ENCODE measurements around the gene DDX6. TPM values are rescaled to one million over a fixed set of nuclear protein-coding genes. Genes with fewer than 3 reads are reported as not detected.

DDX6 gene
- total and polyA plus RNA-seq, 2 experiments from 2014 or later = 68.3 to 205 TPM

- TF ChIP-seq, protein P1, sequence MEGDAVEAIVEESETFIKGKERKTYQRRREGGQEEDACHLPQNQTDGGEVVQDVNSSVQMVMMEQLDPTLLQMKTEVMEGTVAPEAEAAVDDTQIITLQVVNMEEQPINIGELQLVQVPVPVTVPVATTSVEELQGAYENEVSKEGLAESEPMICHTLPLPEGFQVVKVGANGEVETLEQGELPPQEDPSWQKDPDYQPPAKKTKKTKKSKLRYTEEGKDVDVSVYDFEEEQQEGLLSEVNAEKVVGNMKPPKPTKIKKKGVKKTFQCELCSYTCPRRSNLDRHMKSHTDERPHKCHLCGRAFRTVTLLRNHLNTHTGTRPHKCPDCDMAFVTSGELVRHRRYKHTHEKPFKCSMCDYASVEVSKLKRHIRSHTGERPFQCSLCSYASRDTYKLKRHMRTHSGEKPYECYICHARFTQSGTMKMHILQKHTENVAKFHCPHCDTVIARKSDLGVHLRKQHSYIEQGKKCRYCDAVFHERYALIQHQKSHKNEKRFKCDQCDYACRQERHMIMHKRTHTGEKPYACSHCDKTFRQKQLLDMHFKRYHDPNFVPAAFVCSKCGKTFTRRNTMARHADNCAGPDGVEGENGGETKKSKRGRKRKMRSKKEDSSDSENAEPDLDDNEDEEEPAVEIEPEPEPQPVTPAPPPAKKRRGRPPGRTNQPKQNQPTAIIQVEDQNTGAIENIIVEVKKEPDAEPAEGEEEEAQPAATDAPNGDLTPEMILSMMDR (conservative IDR thresholded peaks at IDR 0.05; ENCODE audit: low read depth in 2 of 2) = no peak
- TF ChIP-seq ZNF114 (CRISPR knock-in tag; IDR thresholded peaks at IDR 0.05) = no peak
- TF ChIP-seq REST (IDR thresholded peaks at IDR 0.05; ENCODE audit: unreplicated experiment) = no peak
- no peak for TF ChIP-seq NANOG (IDR thresholded peaks at IDR 0.05; ENCODE audit: borderline replicate concordance)
These were observed 1.1 kb upstream of the DDX6 start (continued) for GRCh38 chr11:118791961-118792569.

DNA sequence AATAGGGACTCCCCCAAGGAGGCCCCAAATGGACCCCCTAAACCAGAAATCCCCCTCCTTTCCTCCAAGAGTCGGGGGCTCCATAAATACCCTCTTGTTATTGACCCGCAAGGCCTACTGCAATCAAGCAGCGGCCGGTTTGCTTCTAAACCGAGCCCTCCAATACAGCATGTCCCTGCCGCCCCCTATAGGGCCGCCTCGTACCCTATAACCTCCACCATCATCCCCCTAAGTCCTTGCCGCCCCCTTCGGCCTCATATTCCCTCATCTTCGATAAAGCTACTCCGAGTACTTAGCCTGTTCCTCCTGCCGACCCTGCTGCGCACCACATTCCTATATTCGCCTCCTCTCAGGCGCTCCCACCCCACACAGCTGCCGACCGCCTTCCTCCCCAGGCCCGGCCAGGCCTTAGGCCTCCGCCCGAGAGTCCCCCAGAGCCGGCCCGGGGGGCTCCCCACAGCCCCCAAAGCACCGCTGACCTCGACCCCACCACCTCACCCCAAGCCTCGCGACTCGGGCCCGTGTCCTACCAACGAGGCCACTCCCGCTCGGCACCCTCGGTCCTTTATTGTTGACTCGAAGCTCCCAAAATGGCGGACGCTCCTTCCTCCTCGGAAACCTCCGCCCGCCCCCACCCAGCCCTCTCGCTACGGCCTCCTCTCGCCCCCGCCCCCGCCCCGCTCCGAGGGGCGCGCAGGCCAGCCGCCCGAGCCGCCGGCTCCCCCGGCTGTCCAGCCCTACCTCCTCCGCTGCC lies 430 bp downstream of the DDX6 start:
- DNase-seq (ENCODE audit: low spot score) (peak; percentile 74), ATAC-seq (peak; percentile 29)
- Histone ChIP-seq H3K9me2 (ENCODE audit: insufficient read depth) (no peaks in the 10 kb centered on the region), H3K27ac (ENCODE audit: low read depth) (peak overlapping the region; percentile 99), H4K20me1 (replicated peaks; ENCODE audit: insufficient read depth) (peaks cover 39% of the 10 kb centered on the region), H2AFZ (no peak overlapping the region), H3K79me2 (replicated peaks; ENCODE audit: insufficient read depth) (peaks cover 57% of the 10 kb centered on the region), H3K27me3 (ENCODE audit: insufficient read depth) (no peaks in the 10 kb centered on the region), H3K4me2 (peak overlapping the region; percentile 78), H3K36me3 (ENCODE audit: insufficient read depth) (peaks cover 6% of the 10 kb centered on the region; the same call in 1 of the 2 replicates), H3K4me1 (ENCODE audit: insufficient read depth) (peaks cover 26% of the 10 kb centered on the region), H3K4me3 (peak overlapping the region; percentile 97), H3F3A (replicated peaks; ENCODE audit: low read depth) (no peaks in the 10 kb centered on the region)
- peaks cover 24% of the 10 kb centered on the region for H3K4me1 Mint-ChIP-seq
- TF ChIP-seq, protein P1 (conservative IDR thresholded peaks at IDR 0.05; ENCODE audit: low read depth in 2 of 2) = peak; percentile 50 to 66
- no peak for TF ChIP-seq EZH2phosphoT487 (IDR thresholded peaks at IDR 0.05; ENCODE audit: unreplicated experiment)
- peak overlapping the region; percentile 98 for H3K4me3 Mint-ChIP-seq
- peaks cover 14% of the 10 kb centered on the region for H3K27me3 Mint-ChIP-seq (ENCODE audit: insufficient read depth, low read depth, poor library complexity)
- peak overlapping the region; percentile 99 for H3K27ac Mint-ChIP-seq
- H3K9me3 Mint-ChIP-seq = no peaks in the 10 kb centered on the region; the same call in 2 of the 3 replicates
- peaks cover 25% of the 10 kb centered on the region for H3K36me3 Mint-ChIP-seq (ENCODE audit: low read depth)
